Urinary bladder (tissue), 4 donors: ENCODE results near the gene NFKBIL1. TPM values are rescaled to one million over a fixed set of nuclear protein-coding genes. Genes with fewer than 3 reads are reported as not detected.
"Not testable (repeated sequence)": the region's sequence is repeated elsewhere in the genome, so short reads cannot be mapped to it uniquely, and the experiment has no call there.

ENCODE experiments used
- DNase-seq: peaks from one replicate; pipeline ENCODE4 v3.0.0-alpha.2; 2015; ENCODE audit errors: extremely low spot score
- H3K27ac ChIP-seq: one replicate; pipeline ENCODE4 v1.5.1; 2013; ENCODE audit warnings: low read depth, mild to moderate bottlenecking, moderate library complexity
- H3K36me3 ChIP-seq: one replicate; pipeline ENCODE4 v1.6.1; 2013; ENCODE audit warnings: mild to moderate bottlenecking, moderate library complexity; ENCODE audit not compliant: insufficient read depth
- H3K4me1 ChIP-seq: one replicate; pipeline ENCODE4 v1.6.1; 2013; ENCODE audit warnings: mild to moderate bottlenecking, moderate library complexity; ENCODE audit not compliant: insufficient read depth
- H3K4me3 ChIP-seq: one replicate; pipeline ENCODE4 v1.5.1; 2013; ENCODE audit warnings: low read depth, low read length
- WGBS: extraction: QIAGEN DNeasy Blood & Tissue Kit; methylation state at CpG from one replicate; pipeline ENCODE4 v1.1.7; 2013; 5-methylcytosine and 5-hydroxymethylcytosine counted together
- polyA plus RNA-seq: library from polyadenylated mRNA; stranded (reverse); fragments of 200-250 nt; gene quantifications from one replicate; pipeline ENCODE4 v1.2.3, GENCODE V29; 2013
- small RNA-seq: library from RNA; depleted of rRNA; stranded (forward); fragments of <200 nt; gene quantifications from one replicate; pipeline ENCODE3, GENCODE V24; 2014
- total RNA-seq: library from RNA; depleted of rRNA; stranded (reverse); fragments of >200 nt; gene quantifications from one replicate; pipeline ENCODE4 v1.2.3, GENCODE V29; 2014
- donor health status: healthy with polysubstance abuse.
- donor health status: healthy.

The NFKBIL1 gene
- total and polyA plus RNA-seq, 2 donors = 12.1 to 36.9 TPM

DNA sequence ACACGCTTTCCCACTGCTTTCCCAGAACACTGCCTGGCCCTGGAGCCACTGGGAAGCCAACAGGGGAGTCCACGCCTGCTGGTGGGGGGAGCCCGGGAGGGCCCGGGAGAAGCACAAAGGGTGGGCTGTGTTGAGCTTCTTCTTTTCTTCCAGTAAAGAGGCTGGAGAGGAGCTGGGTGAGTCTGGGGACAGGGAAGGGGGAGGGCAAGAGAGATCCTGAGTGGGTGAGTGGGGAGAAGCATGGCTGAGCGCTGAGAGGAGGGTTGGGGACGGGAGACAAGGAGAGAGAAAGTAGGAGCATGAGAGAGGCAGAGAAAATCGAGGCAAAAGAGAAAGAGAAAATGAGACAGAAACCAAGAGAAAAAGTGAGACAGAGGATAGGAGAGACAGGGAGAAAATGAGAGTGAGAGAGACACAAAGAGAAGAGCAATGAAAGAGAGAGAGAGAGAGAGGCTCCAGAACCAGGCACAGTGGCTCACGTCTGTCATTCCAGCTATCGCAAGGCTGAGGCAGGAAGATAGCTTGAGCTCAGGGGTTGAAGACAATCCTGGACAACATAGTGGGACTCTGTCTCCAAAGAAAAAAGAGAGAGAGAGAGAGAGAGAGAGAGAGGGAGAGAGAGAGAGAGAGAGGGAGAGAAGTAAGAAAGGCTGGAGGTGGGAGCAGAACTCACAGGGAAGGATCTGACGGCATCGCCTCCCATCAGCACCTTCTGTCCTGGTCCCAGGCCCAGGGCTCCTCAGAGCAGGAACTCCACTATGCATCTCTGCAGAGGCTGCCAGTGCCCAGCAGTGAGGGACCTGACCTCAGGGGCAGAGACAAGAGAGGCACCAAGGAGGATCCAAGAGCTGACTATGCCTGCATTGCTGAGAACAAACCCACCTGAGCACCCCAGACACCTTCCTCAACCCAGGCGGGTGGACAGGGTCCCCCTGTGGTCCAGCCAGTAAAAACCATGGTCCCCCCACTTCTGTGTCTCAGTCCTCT lies 40.7 kb downstream of the NFKBIL1 start:
- Histone ChIP-seq H3K4me3 (no peak overlapping the region), H3K36me3 (no peaks in the 10 kb centered on the region), H3K27ac (no peak overlapping the region), H3K4me1 (no peaks in the 10 kb centered on the region)
- WGBS = 57% methylated on average over 12 of the region's 12 CpGs
- no peak for DNase-seq

DNA sequence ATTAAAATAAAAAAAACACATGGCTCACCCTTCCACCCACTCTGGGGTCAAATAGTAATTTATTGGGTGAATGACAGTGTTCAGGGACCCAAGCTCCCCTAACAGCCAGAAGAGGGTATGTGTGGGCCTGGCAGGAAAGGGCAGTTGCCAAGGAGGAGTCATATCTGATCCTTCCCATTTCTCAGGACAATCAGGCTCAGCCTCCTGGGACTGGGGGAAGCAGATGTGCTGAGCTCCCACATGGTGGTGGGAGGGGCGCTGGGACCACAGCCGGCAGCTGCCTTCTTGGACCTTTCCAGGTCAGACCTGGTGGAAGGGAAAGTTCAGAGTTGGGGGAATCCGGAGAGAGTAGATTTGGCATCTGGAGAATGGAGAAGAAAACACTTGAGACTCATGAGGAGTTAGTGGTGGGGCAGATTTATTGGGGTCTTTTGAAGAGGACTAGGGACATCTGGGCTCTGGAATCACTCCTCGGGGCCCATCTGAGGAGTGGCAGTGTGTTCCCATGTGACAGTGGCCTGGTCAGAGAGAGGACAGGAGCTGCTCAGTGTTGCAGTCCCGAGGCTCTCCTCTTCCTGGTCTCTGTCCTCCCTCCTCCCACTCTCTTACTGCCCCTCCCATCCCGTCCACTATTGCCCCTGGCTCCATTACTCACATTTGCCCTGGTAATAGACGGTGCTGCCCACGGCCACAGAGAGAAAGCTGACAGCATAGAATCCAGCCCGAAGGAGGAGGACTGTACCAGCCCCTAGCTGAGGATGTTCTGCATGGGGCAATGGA lies 41.7 kb downstream of the NFKBIL1 start:
- H3K36me3 ChIP-seq = no peaks in the 10 kb centered on the region
- no peak overlapping the region for H3K4me3 ChIP-seq
- no peak for DNase-seq
- WGBS = 44% methylated on average over 9 of the region's 9 CpGs
- H3K27ac ChIP-seq = no peak overlapping the region
- H3K4me1 ChIP-seq = no peaks in the 10 kb centered on the region

- not testable (repeated sequence) for H3K4me3 ChIP-seq, DNase-seq, H3K27ac ChIP-seq, H3K4me1 ChIP-seq, H3K36me3 ChIP-seq
- WGBS = 74% methylated on average over 5 of the region's 5 CpGs
Observed at GRCh38 chr6:31590691-31591090, 43.3 kb downstream of the NFKBIL1 start.

DNA sequence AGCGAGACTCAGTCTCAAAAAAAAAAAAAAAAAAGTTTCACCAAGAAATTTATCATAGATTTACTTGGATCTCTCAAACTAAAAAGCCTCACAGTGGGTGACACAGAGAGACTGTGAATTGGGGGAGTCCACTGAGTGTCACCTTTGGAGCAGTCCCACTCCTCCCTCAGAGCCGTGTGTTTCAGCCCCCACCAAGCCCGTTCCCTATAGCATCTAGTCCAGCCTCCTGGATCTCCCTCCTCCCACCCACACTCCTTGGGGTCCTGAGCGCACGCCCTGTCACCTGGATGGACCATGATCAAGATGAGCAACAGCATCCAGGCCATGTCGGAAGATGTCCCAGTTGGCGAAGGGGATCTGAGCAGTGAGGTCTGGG lies 45.0 kb downstream of the NFKBIL1 start:
- H3K36me3 ChIP-seq = no peaks in the 10 kb centered on the region
- no peak overlapping the region for H3K27ac ChIP-seq
- no peak overlapping the region for H3K4me3 ChIP-seq
- H3K4me1 ChIP-seq = no peaks in the 10 kb centered on the region
- no peak for DNase-seq
- WGBS = 88% methylated on average over 7 of the region's 7 CpGs

GRCh38 chr6:31597006-31597405 lies 49.6 kb downstream of the NFKBIL1 start:
- Histone ChIP-seq H3K4me3 (no peak overlapping the region), H3K27ac (no peak overlapping the region), H3K36me3 (no peaks in the 10 kb centered on the region), H3K4me1 (no peaks in the 10 kb centered on the region)
- no peak for DNase-seq
- WGBS = 33% methylated on average over 2 of the region's 2 CpGs

GRCh38 chr6:31607317-31607716 lies 59.9 kb downstream of the NFKBIL1 start:
- DNase-seq = no peak
- no peaks in the 10 kb centered on the region for H3K4me1 ChIP-seq
- H3K4me3 ChIP-seq = no peak overlapping the region
- 86% methylated on average over 1 of the region's 1 CpG for WGBS
- H3K27ac ChIP-seq = no peak overlapping the region
- no peaks in the 10 kb centered on the region for H3K36me3 ChIP-seq

Small RNA genes within 50 kb of the gene (small RNA-seq; reads per million reads assigned to genes)
- gene AL663061.1 = not detected
- gene SNORD117 = 315 reads per million, percentile 98 among the genes with 10 or more reads in this experiment
- not detected for gene SNORD84

Other genes with a start within 250 kb of the NFKBIL1 start
Only the 30 nearest of the 31 such genes appear.
- gene HLA-B, start 190.4 kb upstream of the NFKBIL1 start, total RNA-seq = 234 TPM
- gene HLA-B, start 190.4 kb upstream of the NFKBIL1 start, polyA plus RNA-seq = 1,074 TPM
- 6.7 TPM for gene MICA, start 144.0 kb upstream of the NFKBIL1 start, total RNA-seq
- gene MICA, start 144.0 kb upstream of the NFKBIL1 start, polyA plus RNA-seq = 23.8 TPM
- 1.6 TPM for gene MICB, start 49.5 kb upstream of the NFKBIL1 start, total RNA-seq
- 1.6 TPM for gene MICB, start 49.5 kb upstream of the NFKBIL1 start, polyA plus RNA-seq
- gene MCCD1, start 18.6 kb upstream of the NFKBIL1 start, total RNA-seq = not detected
- not detected for gene MCCD1, start 18.6 kb upstream of the NFKBIL1 start, polyA plus RNA-seq
- 271 TPM for gene DDX39B, start 5.6 kb upstream of the NFKBIL1 start, total RNA-seq
- 285 TPM for gene DDX39B, start 5.6 kb upstream of the NFKBIL1 start, polyA plus RNA-seq
- gene ATP6V1G2, start 1.0 kb upstream of the NFKBIL1 start, total RNA-seq = 3.3 TPM
- 3.8 TPM for gene ATP6V1G2, start 1.0 kb upstream of the NFKBIL1 start, polyA plus RNA-seq
- gene LTA, start 24.7 kb downstream of the NFKBIL1 start, total RNA-seq = not detected
- 0.06 TPM for gene LTA, start 24.7 kb downstream of the NFKBIL1 start, polyA plus RNA-seq
- not detected for gene TNF, start 28.0 kb downstream of the NFKBIL1 start, total RNA-seq
- gene TNF, start 28.0 kb downstream of the NFKBIL1 start, polyA plus RNA-seq = 0.29 TPM
- 2.1 TPM for gene LTB, start 34.8 kb downstream of the NFKBIL1 start, total RNA-seq
- gene LTB, start 34.8 kb downstream of the NFKBIL1 start, polyA plus RNA-seq = 1.4 TPM
- gene LST1, start 38.7 kb downstream of the NFKBIL1 start, total RNA-seq = 4.2 TPM
- gene LST1, start 38.7 kb downstream of the NFKBIL1 start, polyA plus RNA-seq = 10.6 TPM
- gene NCR3, start 45.4 kb downstream of the NFKBIL1 start, total RNA-seq = not detected
- 0.20 TPM for gene NCR3, start 45.4 kb downstream of the NFKBIL1 start, polyA plus RNA-seq
- gene AIF1, start 67.6 kb downstream of the NFKBIL1 start, total RNA-seq = 42.6 TPM
- gene AIF1, start 67.6 kb downstream of the NFKBIL1 start, polyA plus RNA-seq = 41.7 TPM
- gene PRRC2A, start 73.1 kb downstream of the NFKBIL1 start, total RNA-seq = 53.7 TPM
- gene PRRC2A, start 73.1 kb downstream of the NFKBIL1 start, polyA plus RNA-seq = 115 TPM
- 73.8 TPM for gene BAG6, start 105.1 kb downstream of the NFKBIL1 start, total RNA-seq
- gene BAG6, start 105.1 kb downstream of the NFKBIL1 start, polyA plus RNA-seq = 193 TPM
- 0.69 TPM for gene APOM, start 108.3 kb downstream of the NFKBIL1 start, total RNA-seq
- 3.6 TPM for gene APOM, start 108.3 kb downstream of the NFKBIL1 start, polyA plus RNA-seq
- gene C6orf47, start 113.2 kb downstream of the NFKBIL1 start, total RNA-seq = 17.6 TPM
- 29.7 TPM for gene C6orf47, start 113.2 kb downstream of the NFKBIL1 start, polyA plus RNA-seq
- 10.0 TPM for gene GPANK1, start 117.4 kb downstream of the NFKBIL1 start, total RNA-seq
- gene GPANK1, start 117.4 kb downstream of the NFKBIL1 start, polyA plus RNA-seq = 20.9 TPM
- 44.3 TPM for gene CSNK2B, start 118.5 kb downstream of the NFKBIL1 start, total RNA-seq
- 151 TPM for gene CSNK2B, start 118.5 kb downstream of the NFKBIL1 start, polyA plus RNA-seq
- 6.0 TPM for gene LY6G5B, start 122.4 kb downstream of the NFKBIL1 start, total RNA-seq
- gene LY6G5B, start 122.4 kb downstream of the NFKBIL1 start, polyA plus RNA-seq = 7.2 TPM
- gene LY6G5C, start 133.5 kb downstream of the NFKBIL1 start, total RNA-seq = 0.37 TPM
- gene LY6G5C, start 133.5 kb downstream of the NFKBIL1 start, polyA plus RNA-seq = 4.0 TPM
- gene ABHD16A, start 155.7 kb downstream of the NFKBIL1 start, total RNA-seq = 42.6 TPM
- gene ABHD16A, start 155.7 kb downstream of the NFKBIL1 start, polyA plus RNA-seq = 56.4 TPM
- gene LY6G6F, start 159.3 kb downstream of the NFKBIL1 start, total RNA-seq = not detected
- not detected for gene LY6G6F, start 159.3 kb downstream of the NFKBIL1 start, polyA plus RNA-seq
- 3.1 TPM for gene LY6G6D, start 167.7 kb downstream of the NFKBIL1 start, total RNA-seq
- 1.7 TPM for gene LY6G6D, start 167.7 kb downstream of the NFKBIL1 start, polyA plus RNA-seq
- not detected for gene LY6G6C, start 174.1 kb downstream of the NFKBIL1 start, total RNA-seq
- not detected for gene LY6G6C, start 174.1 kb downstream of the NFKBIL1 start, polyA plus RNA-seq
- 0.32 TPM for gene MPIG6B, start 175.8 kb downstream of the NFKBIL1 start, total RNA-seq
- 0.62 TPM for gene MPIG6B, start 175.8 kb downstream of the NFKBIL1 start, polyA plus RNA-seq
- 81.6 TPM for gene DDAH2, start 181.7 kb downstream of the NFKBIL1 start, total RNA-seq
- 115 TPM for gene DDAH2, start 181.7 kb downstream of the NFKBIL1 start, polyA plus RNA-seq
- 200 TPM for gene CLIC1, start 188.9 kb downstream of the NFKBIL1 start, total RNA-seq
- 303 TPM for gene CLIC1, start 188.9 kb downstream of the NFKBIL1 start, polyA plus RNA-seq
- gene MSH5, start 192.4 kb downstream of the NFKBIL1 start, total RNA-seq = 14.8 TPM
- gene MSH5, start 192.4 kb downstream of the NFKBIL1 start, polyA plus RNA-seq = 2.9 TPM
- gene SAPCD1, start 215.0 kb downstream of the NFKBIL1 start, total RNA-seq = 0.90 TPM
- gene SAPCD1, start 215.0 kb downstream of the NFKBIL1 start, polyA plus RNA-seq = 1.3 TPM
- 0.42 TPM for gene VWA7, start 229.7 kb downstream of the NFKBIL1 start, total RNA-seq
- 0.39 TPM for gene VWA7, start 229.7 kb downstream of the NFKBIL1 start, polyA plus RNA-seq